Keratinocyte (primary cell): ENCODE measurements around the gene IGFN1.

Experiments
- CTCF ChIP-seq, 3 experiments: IDR thresholded peaks in 1 of 3; conservative IDR thresholded peaks in 1 of 3; optimal IDR thresholded peaks in 1 of 3; 2 replicates in 2 of 3; 3 replicates in 1 of 3; pipeline versions ENCODE3 to v1.5.1; 2011; ENCODE audit warnings: low read length in 3 of 3, mild to moderate bottlenecking in 3 of 3, moderate library complexity in 2 of 3, control low read depth in 1 of 3, inconsistent platforms in 1 of 3; ENCODE audit not compliant: insufficient read depth in 2 of 3; ENCODE audit errors: extremely low read depth in 1 of 3
- EZH2 ChIP-seq: IDR thresholded peaks from one replicate; pipeline ENCODE4 v1.6.1; 2012; ENCODE audit warnings: inconsistent platforms, mild to moderate bottlenecking, low read length, moderate library complexity

GRCh38 chr1:201226859-201227488 lies 36.4 kb downstream of the IGFN1 start:
- TF ChIP-seq CTCF (optimal IDR thresholded peaks at IDR 0.05 in 1 of 3, IDR thresholded peaks at IDR 0.05 in 1 of 3, conservative IDR thresholded peaks at IDR 0.05 in 1 of 3; ENCODE audit: extremely low read depth in 1 of 3, insufficient read depth in 2 of 3, low read length in 3 of 3) (no peak), EZH2 (no peak)
